Measurements from ENCODE around the gene RPAP2.
"Not testable (repeated sequence)": the region's sequence is repeated elsewhere in the genome, so short reads cannot be mapped to it uniquely, and the experiment has no call there.

The RPAP2 gene

DNA sequence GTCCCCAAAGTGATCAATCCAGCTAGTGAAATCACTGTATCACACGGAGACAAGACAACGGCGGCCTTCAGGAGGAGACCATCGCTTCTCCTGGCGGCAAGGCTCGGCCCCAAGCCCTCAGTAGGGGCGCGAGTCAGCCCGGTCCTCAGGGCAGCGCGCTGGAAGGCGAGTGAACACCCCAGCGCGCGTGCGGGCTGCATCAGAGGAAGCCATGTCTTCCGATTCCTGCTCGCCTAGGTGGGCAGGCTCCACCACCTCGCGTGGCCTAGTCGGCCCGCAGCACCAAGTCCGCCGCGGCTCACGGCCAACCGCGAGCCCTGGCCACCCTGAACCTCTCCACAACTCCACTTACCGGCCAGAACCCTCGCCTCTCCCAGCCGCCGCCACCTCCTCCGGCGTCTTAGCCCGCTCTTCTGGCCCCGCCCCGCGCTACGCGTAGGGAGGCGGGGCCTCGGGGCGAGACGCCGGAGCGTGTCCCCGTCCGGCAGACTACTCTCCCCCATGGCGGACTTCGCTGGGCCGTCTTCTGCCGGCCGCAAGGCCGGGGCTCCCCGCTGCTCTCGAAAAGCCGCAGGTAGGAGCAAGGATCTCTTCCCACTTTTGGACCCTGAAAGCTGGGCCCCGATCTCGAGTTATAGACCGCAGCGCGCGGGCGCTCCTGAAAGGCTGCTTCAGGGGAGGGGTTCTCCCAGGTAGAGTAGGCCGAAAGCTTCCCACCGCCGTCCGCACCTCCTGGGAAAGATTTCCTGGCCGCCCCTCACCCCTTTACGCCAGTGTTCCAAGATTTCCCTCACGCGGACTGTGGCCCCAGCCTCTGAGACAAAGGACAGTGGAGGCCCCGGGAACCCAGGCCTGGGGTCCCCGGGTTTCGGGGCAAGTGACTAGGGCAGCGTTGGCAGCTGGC, at the start of gene RPAP2, which contains the start of gene GLMN:
Gene RPAP2, plus strand, starts transcription at position 487 of the 904 bp plus-strand sequence. Its CDS starts 15 bp downstream, at position 502.
Gene GLMN, minus strand, starts transcription at position 415 of the 904 bp plus-strand sequence. CDS start 988 bp downstream, outside the sequence.
- DNase-seq (ENCODE audit: low read depth, low spot score) = peak; percentile 73

DNA sequence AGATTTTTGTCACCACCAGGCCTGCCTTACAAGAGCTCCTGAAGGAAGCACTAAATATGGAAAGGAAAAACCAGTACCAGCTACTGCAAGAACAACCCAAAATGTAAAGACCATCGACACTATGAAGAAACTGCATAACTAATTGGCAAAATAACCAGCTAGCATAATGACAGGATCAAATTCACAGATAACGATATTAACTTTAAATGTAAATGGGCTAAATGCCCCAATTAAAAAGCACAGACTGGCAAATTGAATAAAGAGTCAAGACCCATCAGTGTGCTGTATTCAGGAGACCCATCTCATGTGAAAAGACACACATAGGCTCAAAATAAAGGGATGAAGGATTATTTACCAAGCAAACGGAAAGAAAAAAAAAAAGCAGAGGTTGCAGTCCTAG, 44.1 kb upstream of the RPAP2 start:
- DNase-seq (ENCODE audit: low read depth, low spot score) = not testable (repeated sequence)

DNA sequence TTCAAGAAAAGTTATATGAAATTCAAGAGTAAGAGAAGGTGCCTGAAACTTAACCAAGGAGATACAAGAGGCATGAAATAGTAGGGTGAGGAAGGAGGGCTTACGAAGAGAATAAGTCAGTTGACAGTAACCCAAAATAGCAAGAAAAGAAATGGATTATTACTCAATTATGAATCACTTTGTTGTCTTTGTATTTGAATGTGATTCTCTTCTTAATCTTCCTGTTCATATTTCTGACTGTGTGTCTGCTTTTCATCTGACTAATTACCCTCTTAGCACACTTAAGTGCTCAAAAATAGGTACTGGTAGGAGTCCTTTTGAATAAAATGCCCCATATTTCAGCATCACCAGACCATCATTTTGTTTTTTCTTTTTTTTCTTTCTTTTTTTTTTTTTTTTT, 39.5 kb upstream of the RPAP2 start:
- no peak for DNase-seq (ENCODE audit: low read depth, low spot score)

DNA sequence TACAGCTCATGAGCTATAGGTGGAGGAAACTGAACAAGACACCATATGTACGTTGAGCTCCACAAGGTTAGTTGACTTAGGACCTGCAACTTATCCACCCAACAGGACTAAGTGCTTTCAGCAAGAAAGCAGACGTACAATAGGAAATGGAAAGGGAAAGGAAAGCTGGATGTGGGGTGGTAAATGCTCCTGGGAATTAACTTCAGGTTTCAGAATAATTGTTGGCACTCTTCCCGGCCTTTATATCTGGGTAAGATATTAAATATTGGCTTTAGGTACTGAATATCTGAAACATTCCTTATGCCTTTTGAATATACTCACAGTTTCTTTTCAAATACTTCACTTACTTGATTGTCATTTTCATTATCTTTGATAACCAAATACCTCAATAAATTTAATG, 36.3 kb upstream of the RPAP2 start:
- DNase-seq (ENCODE audit: low read depth, low spot score) = no peak

DNA sequence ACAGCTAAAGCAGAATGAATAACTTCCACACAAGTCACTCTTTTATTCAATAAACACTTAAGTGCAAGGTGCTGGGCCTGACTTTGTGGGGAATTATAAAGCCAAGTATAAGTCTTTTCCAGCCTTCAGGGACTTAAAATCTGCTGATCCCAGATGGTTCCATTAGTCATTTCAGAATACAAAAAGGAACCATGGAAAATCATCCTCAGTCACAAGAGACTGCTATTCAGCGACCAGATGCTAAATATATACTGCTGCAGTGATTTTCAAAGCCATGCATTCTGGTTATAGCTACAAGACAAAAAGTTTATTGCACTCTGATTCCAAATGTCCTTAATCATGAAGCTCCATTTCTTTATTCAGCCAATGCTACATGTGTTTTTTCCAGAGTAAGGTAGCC, 25.8 kb upstream of the RPAP2 start:
- DNase-seq (ENCODE audit: low read depth, low spot score) = no peak

DNA sequence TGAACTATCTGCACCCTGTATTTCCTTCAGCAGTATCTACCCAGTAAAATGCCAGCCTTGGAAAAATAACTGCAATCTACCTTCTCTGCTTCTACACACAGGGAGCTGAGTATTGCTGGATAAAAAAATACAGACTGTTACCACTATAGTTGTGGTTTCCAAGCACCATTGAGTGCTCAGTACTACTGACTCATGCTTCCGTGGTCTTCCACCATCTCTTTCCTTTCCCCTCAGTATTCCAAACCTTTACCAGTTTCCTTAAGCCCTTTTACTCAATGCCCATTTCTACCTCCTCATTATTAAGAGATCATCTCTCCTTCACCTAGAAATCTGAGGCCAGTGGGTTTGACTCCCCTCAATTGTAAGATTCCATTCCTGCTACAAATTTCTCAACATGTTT, 23.9 kb upstream of the RPAP2 start:
- DNase-seq (ENCODE audit: low read depth, low spot score) = no peak

DNA sequence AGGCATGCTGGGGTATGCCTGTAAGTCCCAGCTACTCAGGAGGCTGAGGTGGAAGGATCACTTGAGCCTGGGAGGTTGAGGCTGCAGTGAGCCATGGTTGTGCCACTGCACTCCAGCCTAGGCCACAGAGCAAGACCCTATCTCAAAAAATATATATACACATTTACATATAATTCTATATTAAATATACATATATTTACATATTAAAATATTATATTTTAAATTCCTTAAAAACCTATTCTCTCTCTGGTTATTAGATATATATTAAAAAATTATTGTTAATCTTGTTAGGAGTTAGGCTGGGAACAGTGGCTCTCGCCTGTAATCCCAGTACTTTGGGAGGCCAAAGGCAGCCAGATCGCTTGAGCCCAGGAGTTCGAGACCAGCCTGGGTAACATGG, 22.8 kb upstream of the RPAP2 start:
- DNase-seq (ENCODE audit: low read depth, low spot score) = no peak

DNA sequence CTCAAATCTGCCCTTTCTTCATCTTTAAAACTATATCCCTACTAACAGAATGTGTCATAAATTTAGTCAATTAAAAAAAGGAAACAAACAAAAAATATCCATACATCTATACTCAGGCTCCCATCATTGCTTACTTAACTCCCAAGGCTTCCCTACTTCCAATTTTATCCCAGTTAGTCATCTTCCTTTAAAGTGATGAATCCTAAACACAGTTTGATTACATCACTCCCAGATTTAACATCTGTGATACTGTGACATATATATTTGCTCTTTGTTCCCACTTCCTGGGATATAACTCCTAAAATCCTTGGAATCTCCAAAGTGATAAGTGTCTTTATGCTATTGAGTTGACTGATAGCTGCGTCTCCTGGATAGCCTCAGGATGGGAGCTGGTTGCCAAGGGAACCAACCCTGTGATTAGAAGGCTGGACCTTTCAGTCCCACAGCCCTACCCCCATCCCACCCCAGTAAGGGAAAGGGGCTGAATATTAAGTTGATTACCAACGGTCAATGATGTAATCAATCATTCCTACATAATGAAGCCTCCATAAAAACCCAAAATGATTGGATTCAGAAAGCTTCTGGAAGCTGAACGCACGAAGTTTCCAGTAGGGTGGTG, 21.6 kb upstream of the RPAP2 start:
- DNase-seq (ENCODE audit: low read depth, low spot score) = no peak

DNA sequence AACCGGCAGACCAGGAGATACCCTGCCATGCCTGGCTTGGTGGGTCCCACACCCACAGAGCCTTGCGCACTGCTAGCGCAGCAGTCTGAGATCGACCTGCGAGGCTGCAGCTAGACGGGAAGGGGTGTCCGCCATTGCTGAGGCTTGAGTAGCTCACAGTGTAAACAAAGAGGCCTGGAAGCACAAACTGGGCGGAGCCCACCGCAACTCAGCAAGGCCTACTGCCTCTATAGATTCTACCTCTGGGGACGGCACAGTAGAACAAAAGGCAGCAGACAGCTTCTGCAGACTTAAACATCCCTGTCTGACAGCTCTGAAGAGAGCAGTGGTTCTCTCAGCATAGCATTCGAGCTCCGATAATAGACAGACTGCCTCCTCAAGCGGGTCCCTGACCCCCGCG, 19.1 kb upstream of the RPAP2 start:
- DNase-seq (ENCODE audit: low read depth, low spot score) = not testable (repeated sequence)

DNA sequence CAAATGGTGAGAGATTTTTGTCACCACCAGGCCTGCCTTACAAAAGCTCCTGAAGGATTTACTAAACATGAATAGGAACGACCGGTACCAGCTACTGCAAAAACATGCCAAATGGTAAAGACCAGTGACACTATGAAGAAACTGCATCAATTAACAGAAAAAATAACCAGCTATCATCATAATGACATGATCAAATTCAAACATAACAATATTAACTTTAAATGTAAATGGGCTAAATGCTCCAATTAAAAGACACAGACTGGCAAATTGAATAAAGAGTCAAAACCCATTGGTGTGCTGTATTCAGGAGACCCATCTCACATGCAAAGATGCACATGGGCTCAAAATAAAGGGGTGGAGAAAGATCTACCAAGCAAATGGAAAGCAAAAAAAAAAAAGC, 17.4 kb upstream of the RPAP2 start:
- DNase-seq (ENCODE audit: low read depth, low spot score) = not testable (repeated sequence)

DNA sequence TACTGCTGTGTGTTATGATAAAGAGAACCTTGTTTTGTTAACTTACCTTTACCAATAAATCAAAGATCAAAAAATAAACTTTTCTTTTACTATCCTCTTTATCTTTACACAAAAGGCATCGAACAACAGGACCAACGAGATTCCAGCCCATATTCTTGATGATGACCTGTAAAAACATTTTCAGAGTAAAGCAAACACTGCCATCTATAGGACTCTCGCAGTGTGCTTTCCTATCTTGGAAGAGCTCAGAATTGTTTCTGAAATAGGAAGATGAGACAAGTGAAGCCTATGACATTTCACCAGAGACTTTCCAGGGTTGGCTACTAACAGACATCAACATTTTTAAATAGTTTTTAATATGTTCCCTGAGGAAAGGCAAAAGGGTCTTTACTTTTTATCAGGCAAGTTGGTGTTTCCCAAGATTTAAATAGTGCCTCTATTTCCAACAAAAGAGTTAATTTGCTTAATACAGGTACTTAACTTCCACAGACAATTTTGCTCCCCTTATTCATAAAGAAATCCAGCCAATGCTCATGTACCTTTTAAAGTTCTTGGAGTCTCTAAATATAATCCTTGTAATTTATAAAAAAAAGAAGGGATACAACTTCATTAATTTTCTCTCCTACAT, 7.4 kb upstream of the RPAP2 start:
- peak; percentile 47 for DNase-seq (ENCODE audit: low read depth, low spot score)

DNA sequence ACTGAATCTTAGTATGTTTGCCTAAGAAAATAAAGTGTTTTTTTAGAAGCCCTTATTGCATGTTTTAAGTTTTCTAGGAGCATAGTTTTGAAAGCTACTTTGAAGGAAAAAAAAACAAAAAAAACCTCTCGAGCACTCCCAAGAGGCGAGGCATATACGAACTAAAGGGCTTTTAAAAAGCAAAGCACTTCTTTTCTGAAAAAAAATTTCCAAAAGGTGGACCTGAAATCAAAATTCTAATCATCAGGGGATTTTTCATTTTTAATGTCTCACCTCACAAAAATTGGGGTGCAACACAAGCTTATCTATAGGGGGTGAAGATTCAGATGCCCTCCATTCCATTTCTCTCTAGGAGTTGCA, 666 bp upstream of the RPAP2 start:
- no peak for DNase-seq (ENCODE audit: low read depth, low spot score)

DNA sequence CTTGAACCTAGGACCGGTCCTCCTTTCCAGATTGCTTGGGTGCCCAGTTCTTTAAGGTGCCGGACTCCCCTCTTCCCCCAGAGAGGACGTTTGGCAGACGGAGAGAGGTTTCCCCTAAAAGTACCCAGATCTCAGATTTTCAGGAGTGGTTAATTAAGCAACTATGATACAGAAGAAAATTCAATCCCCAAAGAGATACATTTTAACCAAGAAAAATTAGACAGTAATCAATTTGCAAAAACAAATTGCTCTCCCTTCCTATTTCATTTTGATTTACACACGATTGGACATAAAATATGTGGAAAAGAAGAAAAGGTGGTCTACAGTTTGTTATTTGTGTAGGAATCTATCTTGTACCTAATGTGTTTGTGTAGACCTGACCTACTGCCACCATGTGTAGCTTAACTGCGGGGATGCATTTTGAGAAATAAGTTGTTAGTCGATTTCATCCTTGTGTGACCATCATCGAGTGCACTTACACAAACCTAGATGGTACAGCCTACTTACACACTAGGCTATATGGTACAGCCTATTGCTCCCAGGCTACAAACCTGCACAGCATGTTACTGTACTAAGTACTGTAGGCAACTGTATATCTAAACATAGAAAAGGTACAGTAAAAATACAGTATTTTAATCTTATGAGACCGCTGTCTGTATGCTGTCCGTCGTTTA, 755 bp downstream of the RPAP2 start:
- DNase-seq (ENCODE audit: low read depth, low spot score) = no peak

DNA sequence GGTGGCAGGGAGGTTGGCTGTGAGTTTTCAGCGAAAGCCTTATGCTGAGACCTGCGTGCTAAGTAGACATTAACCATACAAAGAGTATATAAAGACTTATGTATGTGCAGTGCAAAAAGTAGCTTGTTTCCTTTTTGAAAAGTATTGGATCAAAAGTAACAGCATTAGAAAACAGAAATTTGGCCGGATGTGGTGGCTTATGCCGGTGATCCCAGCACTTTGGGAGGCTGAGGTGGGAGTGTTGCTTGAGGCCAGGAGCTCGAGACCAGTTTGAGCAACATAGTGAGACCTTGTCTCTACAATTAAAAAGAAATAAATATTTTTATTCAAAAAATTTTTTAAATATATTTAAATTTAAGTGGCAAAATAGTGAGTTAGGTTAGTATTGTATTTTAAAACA, 2.2 kb downstream of the RPAP2 start:
- DNase-seq (ENCODE audit: low read depth, low spot score) = no peak

DNA sequence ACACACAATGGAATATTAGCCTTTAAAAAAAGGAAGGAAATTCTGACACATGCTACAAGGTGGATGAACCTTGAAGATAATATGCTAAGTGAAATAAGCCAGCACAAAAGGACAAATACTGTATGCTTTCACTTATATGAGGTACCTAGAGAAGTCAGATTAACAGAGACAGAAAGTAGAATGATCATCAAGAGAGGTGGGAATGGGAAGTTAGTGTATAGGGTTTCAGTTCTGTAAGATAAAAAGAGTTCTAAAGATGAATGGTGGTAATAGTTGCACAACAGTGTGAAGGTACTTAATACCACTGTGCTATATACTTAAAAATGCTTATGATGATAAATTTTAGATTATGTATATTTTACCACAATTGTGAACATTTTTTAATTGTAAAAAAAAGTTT, 7.2 kb downstream of the RPAP2 start:
- DNase-seq (ENCODE audit: low read depth, low spot score) = no peak

DNA sequence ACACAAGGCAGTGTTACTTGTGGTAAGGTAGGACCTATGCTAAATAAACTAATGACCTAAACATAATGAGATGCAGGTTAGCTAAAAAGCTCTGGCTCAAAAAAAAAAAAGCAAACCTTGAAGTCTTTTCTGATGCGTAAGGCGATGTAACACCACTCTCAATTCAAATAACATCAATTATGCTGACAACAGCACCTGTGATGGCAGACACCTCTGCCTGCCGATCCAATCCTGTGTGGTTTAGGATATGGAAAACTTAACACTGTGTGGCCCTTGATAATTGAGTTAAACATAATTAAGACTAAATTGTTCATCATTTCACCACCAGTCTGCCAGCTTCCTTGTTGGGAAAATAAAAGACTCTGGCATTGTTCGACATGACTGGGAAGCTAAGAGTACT, 9.1 kb downstream of the RPAP2 start:
- no peak for DNase-seq (ENCODE audit: low read depth, low spot score)

DNA sequence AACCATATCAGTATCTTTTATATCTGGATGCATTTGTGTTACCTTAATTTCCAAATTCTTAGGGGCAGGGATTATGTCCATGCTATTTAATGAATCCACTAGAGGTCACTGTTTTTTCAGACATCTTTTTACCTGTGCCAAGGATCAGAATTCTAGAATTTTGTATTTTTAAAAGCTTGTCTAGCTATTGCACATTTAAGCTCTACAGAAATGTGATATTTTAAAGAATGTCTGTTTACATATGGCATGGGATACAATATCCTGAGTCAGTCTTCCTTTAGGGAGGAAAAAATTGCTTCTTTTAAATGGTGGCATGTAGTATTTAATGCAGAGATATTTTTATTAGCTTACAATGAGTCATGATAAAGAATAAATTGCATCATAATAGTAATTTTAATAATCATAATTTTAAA, 11.3 kb downstream of the RPAP2 start:
- no peak for DNase-seq (ENCODE audit: low read depth, low spot score)

DNA sequence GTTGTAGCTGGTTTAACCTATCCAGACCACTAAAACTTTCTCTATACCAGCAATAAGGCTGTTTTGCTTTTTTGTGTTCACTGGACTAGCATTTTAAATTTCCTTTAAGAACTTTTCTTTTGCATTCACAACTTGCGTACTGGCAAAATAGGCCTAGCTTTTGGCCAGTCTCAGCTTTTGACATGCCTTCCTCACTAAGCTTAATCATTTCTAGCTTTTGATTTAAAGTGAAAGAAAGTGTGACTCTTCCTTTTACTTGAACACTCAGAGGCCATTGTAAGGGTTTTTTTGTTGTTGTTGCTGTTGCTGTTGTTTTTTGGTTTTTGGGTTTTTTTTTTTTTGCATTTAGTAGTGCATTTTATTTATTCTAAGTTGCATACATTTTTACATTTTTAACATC, 15.2 kb downstream of the RPAP2 start:
- DNase-seq (ENCODE audit: low read depth, low spot score) = no peak

DNA sequence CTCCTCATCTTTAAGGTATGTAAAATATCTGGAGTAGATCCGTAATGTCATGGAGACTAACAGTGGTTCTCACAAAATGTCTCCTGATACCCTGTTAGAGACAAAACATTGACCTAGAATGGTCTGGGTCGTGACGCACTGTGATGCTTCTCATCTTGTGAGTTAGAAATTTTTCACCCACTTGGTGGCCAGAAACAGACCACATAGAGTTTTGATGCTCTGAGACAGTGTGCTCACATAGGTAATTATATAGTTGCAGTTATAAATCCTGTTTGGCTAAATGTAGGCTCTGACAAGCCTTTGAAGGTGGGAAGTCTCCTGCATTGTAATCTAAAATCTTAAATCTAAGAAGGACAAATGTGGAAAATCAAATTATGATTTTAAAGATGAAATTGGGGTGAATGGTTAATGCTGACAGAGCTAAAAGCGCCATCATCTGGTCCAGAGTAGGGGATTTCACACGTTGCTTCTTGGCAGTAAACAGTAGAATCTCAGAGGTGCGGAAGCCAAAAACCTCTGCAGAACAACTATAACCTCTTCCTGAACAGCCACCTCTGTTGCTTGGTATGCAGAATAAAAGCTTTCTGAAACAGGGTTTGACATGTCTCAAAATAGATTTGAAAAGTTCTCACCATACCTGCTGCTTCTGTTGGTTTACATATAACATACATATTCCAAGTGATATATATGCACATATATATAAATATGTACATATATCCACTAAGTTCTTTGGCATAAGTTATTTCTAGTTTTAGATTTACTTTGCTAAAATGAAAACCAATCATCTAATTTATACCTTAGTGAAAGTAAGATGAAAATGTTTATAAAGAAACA, 17.1 kb downstream of the RPAP2 start:
- DNase-seq (ENCODE audit: low read depth, low spot score) = no peak

DNA sequence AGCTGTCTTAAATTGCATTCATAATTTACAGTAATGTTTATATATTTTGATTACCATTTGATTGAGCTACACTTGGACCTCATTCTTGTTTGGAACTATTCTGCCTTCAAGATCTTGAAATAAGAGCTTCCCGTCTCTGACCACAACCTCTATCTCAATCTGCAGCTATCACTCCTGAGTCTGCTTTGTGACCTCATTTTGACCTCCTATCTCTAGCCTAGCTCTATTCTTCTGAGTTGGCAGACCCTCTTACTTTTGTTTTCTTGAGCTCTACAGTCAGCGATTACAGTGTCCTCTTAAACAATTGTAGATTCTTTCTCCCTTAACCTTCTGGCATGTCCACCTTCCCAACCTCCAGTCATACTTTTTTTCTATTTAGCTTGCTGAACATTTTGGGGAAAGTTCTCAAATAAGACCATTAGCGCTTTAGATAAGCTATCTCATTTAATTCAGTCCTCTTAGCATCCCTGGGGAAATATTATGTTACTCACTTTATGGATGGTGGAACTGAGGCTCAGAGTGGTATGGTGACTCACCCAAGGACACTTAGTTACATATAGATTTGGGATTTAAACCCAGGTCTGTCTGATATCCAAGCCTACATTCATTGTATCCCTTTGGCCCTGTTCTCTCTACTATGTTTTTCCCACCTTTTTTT, 19.1 kb downstream of the RPAP2 start:
- no peak for DNase-seq (ENCODE audit: low read depth, low spot score)

Data from smooth muscle cell of the brain vasculature (primary cell).